Measurements from ENCODE around the gene EXOSC10.
A peak's percentile ranks its signal among the peaks of the same experiment; 100 is the strongest.

The EXOSC10 gene

DNA sequence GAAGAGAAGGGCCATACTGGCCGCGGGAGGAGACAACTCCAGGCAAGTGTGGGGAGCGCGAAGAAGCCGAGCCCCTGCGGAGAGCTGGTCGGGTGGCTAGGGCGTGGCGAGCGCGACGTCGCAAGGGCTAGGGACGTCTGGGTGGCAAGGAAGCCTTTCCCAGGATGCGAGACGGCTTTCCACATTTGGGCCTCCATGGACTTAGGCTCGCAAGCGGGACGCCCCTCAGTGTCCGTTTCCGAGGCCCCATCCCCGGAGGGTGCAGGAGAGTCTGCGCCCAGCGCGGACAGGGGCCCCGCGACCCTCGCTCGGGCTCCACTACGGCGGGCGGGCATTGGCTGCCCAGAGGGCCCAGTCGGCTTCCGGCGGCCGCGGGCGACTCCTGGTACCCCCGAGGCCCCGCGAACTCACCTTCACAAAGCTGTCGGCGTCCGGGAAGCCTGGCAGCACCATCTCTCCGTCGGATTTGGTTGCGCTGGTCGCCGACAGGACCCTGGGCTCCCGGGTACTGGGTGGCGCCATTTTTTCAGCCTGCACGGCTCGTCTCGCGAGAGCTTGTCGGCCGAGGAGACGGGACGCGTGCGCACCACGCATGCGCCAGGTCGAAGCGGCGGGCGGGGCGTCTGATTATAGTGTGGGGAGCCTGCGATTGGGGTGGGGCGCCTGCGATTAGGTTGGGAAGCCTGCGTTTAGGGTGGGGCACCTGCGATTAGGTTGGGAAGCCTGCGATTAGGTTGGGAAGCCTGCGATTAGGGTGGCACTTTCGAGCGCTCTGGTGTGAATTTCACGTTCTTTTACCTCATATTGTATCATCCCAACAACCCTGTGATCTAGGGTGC, at the start of gene EXOSC10:
TSS of gene EXOSC10 (minus strand) at position 560 of the 839 bp plus-strand sequence. CDS start at position 522, 38 bp downstream.
- DNase-seq (ENCODE audit: low spot score) = peak; percentile 99

- DNase-seq (ENCODE audit: low spot score) = no peak
Measured at GRCh38 chr1:11147197-11147770, 47.6 kb upstream of the EXOSC10 start.

- DNase-seq (ENCODE audit: low spot score) = no peak
Measured at GRCh38 chr1:11145741-11146140, 46.1 kb upstream of the EXOSC10 start.

GRCh38 chr1:11144570-11145256, 45.0 kb upstream of the EXOSC10 start:
- no peak for DNase-seq (ENCODE audit: low spot score)

GRCh38 chr1:11143907-11144306, 44.2 kb upstream of the EXOSC10 start:
- no peak for DNase-seq (ENCODE audit: low spot score)

DNA sequence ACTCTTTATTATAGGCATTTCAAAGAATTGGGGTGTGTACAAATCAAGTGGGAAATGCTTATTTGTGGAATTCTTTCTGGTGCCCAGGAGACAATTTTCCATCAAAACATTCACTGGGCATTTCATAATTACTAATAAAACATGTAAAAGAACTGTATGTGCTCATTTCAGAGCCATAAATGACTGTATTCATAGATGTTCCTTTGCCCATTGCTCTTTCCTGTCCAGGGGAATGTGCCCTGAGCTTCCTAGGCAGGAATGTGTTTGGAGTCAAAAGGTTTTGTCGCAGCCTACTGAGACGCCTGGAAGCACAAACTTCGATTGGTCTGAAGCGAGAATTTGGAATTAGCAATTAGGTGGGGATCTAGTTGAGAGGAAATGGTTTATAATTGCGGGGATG, 43.7 kb upstream of the EXOSC10 start:
- DNase-seq (ENCODE audit: low spot score) = no peak

DNA sequence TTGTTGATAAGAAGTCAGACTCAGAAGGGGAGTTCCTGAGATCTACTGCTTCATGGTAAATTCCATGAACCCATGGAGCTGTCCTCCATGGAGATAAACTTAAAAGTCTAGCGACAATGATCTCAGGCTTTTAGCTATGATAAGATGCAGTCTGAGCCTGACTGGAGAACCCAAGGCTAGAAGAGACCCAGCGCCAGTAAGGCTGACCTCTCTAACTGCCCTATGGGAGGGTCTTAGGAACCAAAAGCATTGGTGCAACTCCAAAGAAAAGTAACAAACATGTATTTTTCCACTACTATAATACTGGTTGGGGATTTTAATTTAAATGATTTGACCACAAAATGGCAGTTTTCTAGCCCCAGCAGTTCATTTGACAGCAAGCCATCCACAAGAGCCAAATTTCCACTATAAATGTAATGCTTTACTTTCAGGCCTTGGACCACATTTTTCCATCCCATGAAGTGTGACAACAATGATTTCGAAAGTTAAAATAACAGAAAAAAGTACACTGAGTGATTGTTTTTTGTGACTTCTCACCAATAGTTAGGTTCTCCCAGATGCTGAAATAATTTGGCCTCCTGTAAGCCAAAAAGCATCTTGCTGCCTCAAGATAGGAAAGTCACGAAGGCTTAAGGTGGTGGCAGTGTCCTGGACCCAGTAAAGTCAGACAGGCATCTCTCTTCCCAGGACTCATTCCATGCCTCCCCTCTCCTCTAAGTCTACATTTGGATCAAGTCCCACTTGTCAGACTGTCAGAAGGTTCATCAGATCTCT, 43.1 kb upstream of the EXOSC10 start:
- DNase-seq (ENCODE audit: low spot score) = no peak

DNA sequence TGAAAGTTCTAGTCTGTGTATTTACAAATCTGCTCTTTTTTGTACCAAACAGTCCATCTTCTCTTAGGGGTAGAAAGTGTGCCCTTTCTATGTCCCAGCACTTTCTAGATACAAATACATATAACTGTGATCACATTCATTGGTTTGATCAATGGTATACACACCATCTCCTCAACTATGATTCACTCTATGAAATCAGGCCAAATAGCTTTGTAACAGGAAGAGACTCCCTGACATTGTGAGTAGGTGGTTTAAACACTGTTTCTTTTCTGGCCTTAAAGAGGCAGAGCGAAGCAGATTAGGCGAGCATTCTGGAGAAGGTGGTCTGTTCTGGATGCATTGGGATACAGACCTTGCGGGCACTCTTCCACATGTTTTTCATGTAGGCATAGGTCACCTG, 39.3 kb upstream of the EXOSC10 start:
- DNase-seq (ENCODE audit: low spot score) = peak; percentile 80

- DNase-seq (ENCODE audit: low spot score) = no peak
Measured at GRCh38 chr1:11138029-11138428, 38.4 kb upstream of the EXOSC10 start.

GRCh38 chr1:11134898-11135266, 35.2 kb upstream of the EXOSC10 start:
- DNase-seq (ENCODE audit: low spot score) = no peak

GRCh38 chr1:11134251-11134897, 34.7 kb upstream of the EXOSC10 start:
- DNase-seq (ENCODE audit: low spot score) = peak; percentile 25

DNA sequence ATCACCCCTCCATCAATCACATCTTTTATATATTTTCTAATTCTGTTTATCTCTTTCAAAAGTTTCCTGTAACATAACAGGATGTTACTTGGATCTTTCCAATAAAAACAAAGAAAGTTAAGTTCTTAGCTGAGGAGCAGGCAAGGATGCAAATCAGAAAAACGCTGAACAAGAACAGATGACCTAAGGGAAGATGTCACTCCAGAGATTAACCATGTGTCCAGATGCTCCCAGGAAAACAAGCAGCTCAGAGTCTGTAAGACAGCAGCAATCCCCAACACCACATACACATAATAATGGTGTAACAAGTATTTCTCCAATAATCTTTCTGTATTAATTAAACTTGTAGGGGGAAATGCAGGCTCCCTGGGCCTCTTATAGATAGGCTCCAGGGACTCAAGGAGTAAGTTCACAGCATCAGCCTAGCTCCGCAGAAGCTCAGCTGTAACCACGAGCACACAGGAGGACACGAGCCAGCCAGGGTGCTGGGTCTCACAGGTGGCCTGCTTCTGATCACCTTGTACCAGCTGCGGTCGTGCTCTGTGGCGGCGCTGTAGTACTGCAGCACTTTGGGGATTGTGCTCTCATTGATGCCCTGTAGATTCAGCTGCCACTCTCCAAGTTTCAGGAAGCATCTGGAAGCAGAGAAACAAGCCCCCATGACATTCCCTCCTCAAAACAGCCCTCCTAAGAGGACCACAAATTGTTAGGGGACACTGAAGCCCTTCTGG, 33.1 kb upstream of the EXOSC10 start:
- DNase-seq (ENCODE audit: low spot score) = no peak

DNA sequence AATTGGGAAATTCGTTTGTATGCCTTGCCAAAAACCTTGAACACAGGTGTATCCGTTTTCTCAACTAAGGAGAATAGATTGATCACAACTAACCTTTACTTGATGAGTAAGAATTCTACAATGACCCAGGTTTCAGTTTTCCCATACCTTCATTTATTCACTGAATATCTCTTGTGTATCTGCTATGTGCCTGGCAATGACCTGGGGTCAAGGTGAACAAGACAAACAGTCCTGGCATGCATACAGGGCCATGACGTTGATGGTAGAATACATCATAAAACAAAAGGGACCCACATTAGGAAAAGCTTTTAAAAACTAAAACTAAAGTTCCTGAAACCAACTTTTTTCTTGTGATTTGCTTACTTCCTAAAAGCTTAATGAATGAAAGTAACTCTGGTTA, 32.1 kb upstream of the EXOSC10 start:
- no peak for DNase-seq (ENCODE audit: low spot score)

GRCh38 chr1:11130406-11130805, 30.7 kb upstream of the EXOSC10 start:
- DNase-seq (ENCODE audit: low spot score) = no peak

- DNase-seq (ENCODE audit: low spot score) = no peak
Measured at GRCh38 chr1:11129649-11130390, 30.2 kb upstream of the EXOSC10 start.

- no peak for DNase-seq (ENCODE audit: low spot score)
Measured at GRCh38 chr1:11126569-11126968, 26.9 kb upstream of the EXOSC10 start.

DNA sequence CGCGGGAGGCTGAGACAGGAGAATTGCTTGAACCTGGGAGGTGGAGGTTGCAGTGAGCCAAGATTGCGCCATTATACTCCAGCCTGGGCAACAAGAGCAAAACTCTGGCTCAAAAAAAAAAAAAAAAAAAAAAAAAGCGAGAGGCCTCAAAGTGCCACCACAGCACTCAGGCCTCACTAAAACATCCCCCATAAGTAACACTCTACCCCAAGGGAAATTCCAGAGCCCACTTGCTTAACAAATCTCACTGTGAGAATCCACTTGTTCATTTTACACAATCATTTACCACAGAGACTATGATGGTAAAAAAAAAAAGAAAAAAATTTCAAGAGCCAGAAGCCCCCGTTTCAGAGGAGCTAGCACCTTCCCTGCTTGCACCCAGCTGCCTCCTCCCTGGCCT, 26.3 kb upstream of the EXOSC10 start:
- no peak for DNase-seq (ENCODE audit: low spot score)

DNA sequence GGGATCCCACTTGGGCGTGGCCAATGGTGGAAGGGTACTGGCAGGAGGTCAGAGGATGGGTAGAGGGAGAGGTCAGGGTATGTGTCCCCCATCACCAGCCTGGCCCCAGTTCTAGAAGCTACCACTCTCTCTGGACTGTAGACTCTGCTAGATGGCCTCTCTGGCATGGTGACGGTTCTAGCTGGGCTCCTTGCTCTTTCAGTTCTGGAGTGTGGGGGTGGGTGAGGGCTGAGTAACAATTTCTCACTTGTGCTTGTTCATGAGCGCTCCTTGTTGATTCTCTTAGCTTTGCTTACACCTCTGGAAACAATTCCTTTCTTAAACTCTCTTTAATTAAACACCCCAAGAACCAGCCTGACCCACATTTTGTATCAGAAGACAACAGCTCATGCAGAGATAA, 25.3 kb upstream of the EXOSC10 start:
- DNase-seq (ENCODE audit: low spot score) = no peak

- DNase-seq (ENCODE audit: low spot score) = no peak
Measured at GRCh38 chr1:11116318-11116717, 16.6 kb upstream of the EXOSC10 start.

- DNase-seq (ENCODE audit: low spot score) = no peak
Measured at GRCh38 chr1:11114966-11115365, 15.3 kb upstream of the EXOSC10 start.
